Ramos (cell line): ENCODE results near the gene SLC38A3.
"Not testable (repeated sequence)": the region's sequence is repeated elsewhere in the genome, so short reads cannot be mapped to it uniquely, and the experiment has no call there.

Experiments used
- in situ Hi-C: fragments of 300-500 bp; cut with MboI; formaldehyde crosslinking; loops from one replicate; pipeline ENCODE4 v1.14.3; 2022; ENCODE audit warnings: low sequenced_read_pairs; ENCODE audit not compliant: unreplicated experiment

The SLC38A3 gene

DNA sequence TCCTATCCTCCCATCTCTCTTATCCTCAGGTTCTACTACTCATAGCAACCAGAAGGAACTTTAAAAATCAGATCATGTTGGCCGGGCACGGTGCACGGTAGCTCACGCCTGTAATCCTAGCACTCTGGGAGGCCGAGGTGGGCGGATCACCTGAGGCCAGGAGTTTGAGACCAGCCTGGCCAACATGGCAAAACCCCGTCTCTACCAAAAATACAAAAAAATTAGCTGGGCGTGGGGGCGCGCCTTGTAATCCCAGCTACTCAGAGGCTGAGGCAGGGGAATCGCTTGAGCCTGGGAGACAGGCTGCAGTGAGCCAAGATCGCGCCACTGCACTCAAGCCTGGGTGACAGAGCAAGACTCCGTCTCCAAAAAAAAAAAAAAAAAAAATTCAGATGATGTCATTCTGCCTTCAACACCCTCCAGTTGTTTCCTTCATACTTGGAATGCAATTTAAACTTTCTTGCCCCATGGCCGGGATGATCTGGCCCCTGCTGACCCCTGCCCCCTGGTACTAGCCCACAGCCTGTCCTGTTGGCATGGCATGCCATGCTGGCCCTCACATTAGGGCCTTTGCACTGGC lies 23.2 kb downstream of the SLC38A3 start:
- in situ Hi-C loops, result not testable (repeated sequence)

DNA sequence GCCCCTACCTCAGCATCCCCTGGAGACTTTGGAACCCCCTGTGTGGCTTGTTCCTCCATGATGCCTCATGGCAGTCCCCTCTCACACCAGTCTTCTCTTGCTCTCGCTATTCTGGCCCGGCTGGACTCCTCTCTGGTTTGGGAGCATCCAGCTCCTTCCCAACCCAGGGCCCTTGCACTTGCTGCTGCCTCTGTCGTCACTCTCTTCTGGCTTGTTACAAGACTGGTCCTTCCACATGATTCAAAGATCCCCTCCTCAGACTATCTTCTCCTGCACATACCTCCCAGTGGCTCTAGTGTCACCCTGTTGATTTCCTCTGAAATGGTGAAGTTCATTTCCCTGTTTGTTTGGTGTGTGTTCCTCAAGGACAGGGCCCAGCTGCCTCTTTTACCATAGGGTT lies 24.4 kb downstream of the SLC38A3 start:
- in situ Hi-C loops, result no loop called here

DNA sequence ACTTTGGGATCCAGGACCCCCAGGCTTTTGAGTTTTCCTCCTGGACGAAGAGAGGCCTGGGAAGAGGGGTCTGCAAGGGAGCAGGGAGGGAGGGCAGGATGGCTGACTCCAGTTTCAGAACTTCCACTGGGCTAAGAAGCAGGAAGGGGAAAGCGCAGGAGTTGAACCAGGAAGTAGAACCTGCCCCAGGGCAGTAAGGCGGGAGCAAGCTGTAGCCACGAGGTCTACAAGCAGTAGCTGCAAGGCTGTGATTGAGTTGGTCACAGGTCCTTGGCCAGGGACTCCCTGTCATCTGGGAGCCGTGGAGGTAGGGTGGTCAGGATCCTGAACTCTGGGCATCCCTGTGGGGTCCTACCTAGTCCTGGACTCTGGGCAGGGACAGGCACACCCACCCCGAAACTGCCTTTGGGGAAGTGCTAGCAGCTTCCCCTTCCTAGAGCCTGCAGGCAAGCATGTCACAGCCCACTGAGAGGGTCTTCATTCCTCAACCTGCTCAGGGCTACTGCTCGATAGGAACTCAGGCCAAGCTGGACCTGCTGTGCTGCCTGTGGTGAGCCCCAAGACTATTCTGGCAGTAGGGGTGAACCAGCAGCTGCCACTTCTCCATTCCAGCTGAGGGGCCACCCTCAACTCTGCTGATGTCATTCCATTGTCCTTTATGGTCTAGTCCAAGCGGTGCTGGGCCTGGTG lies 25.2 kb downstream of the SLC38A3 start:
- in situ Hi-C loops, result no loop called here

DNA sequence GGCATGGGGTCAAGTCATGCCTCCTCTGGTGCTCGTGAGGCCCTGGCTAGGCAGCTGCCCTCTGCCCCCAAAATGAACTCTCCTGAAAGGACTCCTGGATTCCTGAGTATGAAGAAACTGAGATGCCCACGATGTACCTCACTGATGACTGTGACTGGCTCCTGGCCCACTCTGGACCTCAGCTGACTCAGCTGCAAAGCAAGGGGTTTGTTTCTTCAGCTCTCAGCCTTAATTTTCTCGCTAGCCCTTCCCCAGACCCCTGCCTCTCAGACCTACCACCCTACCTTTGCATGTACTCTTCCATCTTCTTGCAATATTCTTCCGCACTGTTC lies 25.7 kb downstream of the SLC38A3 start:
- in situ Hi-C loops, result no loop called here

DNA sequence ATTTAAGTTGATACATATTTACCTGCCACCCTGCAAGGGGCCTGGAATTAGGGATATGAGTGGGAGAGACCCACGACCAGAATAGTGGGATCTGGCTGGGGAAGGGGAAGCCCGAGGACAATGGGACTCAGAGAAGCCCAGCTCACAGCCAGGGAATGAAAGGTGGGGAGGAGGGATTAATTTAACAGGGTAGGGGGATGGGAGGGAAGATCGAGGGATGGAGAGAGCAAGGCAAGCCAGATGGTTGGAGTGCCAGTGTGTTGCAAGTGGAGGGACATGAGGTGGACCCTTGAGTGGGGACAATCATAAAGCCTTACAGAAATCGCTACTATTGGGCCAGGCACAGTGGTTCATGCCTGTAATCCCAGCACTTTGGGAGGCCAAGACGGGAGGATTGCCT lies 26.5 kb downstream of the SLC38A3 start:
- in situ Hi-C loops, result no loop called here

DNA sequence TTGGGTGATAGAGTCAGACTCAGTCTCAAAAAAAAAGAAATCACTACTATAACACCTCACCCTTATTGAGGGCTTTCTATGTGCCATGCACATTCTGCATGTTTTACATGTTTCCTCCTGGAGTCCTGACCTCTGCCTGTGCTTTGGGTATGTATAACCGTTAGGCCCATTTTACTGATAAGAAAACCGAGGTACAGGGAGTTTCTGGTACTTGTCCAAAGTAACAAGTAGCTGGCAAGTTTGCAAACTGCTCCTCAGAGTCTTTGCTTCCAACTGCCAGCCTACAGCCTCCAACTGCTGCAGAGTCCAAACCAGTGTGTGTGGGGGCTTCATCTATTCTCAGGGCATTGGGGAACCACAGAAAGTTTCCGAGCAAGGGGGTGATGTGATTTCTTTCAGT lies 27.2 kb downstream of the SLC38A3 start:
- in situ Hi-C loops, result no loop called here

DNA sequence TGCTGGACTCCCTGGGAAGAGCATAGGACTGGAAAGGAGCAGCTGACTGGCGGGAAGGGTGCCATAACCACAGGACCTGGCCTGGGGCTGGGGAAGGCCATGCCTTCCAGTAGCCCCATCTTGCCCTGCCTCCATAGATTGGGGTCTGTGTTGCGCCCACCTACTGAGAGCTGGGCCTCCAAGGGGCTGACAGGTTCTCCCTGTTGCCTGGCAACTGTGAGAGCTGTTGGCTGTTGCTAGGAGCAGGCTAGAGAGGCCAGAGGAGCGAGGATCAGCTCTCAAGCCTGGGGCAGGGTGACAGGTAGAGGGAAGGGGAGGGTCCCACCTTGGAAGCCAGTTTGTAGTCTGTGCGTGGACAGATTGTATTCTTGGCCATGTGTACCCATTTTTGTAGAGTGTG lies 28.1 kb downstream of the SLC38A3 start:
- in situ Hi-C loops, result no loop called here

DNA sequence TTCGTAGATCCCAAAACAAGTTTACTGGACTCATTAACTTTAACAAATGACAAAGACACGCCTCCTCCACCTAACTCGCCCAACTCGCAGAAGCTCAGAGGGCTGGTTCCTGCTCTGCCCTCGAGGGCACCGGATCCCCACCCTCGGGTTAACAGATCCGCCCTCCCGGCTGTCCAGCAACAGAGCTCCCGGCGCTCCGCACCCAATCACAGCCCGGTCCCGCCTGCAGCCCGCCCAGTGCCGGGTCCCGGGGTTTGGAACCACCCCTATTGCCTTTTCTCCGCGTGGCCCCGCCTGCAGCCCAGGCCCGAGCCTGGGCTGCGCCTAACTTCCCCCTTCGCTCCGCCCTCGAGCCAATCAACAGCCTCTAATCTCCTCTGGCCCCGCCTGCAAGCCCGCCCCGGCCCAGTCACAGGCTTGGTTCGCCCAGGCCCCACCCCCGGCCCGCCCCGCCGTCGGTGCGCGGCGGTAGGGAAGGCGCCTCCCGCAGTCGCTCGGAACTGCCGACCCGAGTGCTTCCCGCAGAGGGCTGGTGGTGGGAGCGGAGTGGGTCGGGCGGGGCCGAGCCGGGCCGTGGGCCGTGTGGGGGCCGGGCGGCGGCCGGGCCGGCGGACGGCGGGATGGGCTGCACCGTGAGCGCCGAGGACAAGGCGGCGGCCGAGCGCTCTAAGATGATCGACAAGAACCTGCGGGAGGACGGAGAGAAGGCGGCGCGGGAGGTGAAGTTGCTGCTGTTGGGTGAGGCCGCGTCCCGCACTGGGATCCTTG lies 30.8 kb downstream of the SLC38A3 start, which contains the start of gene GNAI2:
Gene GNAI2 (plus strand): TSS at position 489 of the 768 bp plus-strand sequence. CDS start 132 bp downstream, at position 621.
- in situ Hi-C loops, result no loop called here

DNA sequence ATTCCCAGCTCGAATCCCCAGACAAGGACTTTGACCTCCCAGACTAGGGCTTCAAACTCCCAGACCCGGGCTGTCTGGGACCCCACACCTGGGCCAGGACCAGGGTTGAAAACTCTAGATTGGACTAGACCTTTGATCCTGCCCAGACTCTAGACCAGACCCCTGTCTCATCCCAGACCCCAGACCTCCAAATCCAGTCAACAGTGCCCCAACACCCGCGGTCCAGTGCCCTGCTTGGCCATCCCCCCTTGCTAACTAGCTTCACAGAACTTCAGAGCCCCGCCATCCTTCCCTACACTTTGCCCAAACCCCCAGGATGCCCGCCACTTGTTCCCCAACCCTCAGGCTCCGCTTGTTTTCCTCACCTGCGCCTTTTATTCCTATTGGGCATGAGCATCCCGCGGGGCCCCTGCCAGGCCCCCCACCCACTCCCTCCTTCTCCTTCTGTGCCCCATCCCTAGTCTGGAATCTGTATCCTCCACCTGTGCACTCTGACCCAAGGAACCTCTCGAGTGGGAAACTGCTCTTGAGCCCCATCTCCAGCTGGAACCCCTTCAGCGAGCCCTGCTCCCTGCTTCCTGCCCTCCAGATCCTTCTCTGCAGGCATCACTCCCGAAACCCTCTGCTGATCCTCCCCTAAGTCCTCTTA lies 31.5 kb downstream of the SLC38A3 start:
- in situ Hi-C loops, result no loop called here

DNA sequence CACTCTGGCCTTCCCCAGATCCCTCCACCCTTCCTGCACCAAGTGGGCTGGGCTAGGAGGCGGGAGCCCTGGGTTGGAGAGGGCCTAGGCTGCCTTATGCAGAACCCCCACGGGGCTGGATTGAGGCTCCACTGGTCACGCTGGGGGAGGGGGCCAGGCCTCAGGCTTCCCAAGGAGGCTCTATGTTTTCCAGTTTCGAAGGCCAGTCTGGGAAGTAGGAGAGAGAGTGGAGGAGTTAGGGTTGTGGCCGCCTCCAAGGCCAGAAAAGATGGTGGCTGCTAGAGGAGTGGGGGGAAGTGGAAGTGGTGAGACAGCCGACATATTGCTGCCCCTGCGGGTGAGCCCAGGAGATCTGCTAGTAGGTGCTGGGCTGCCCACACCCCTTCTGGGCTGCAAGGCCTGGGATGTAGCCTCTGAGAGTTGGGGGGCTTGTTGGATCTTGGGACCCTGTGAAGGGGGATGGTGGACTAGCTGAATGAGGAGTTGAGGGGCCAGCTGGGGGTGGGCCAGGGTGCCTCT lies 32.1 kb downstream of the SLC38A3 start:
- in situ Hi-C loops, result no loop called here

DNA sequence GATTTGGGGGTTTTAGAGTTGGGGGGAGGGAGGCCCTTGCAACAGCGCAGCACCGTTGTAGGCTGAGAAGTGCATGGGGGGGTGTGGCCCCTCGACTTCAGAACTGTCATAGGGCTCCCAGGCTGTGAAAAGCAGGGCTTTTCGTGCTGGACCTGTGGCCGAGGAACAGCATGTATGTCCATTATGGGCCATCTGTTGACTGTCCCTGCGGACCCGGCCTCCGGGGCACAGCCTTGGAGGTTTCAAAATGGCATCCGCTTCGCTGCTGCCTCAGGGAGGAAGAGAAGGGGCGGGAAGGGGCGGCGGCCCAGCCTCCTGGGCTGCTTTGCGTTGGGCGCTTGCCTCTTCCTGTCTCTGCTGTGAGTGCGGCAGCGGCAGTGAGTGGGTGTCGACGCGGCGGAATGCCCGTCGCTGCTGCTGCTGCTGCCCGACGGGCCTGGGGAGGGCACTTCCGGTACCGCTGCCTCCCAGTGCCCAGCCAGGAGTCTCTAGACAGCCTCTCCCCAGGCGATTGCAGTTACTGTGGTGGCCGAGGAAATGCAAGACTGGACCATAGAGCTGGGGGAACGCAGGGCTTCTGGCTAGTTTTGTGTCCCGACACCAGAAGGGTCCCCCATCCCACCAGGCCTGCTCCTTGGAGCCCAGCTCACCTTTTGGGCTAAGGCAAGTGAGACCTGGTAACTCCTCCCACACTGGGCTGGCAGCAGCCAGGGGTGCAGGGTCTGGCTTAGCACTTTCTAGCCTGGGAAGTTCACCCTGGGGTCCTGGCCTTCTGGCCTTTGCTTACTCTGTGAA lies 32.9 kb downstream of the SLC38A3 start:
- in situ Hi-C loops, result no loop called here

DNA sequence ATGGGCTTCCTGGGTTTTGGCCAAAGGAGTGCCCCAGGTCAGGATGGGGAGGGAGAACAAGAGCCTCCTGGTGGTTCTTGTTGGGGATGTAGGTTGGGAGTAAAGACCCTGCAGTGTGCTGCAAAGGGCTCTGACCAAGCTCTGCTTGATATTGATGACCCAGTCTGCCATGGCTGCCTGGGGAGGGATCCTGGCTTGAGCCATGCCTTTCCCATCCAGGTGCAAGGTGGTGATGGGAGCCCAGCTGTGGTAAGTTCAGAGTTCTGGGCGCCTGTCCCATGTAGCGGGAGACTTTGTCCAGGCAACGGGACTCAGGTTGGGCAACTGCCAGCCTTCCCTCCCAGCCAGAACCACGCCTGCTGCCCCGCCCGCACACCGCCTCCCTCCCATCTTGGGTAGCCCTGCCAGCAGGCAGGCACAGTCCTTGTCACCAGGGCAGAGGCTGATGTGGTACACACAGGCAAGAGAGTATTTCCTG lies 33.5 kb downstream of the SLC38A3 start:
- in situ Hi-C loops, result no loop called here

DNA sequence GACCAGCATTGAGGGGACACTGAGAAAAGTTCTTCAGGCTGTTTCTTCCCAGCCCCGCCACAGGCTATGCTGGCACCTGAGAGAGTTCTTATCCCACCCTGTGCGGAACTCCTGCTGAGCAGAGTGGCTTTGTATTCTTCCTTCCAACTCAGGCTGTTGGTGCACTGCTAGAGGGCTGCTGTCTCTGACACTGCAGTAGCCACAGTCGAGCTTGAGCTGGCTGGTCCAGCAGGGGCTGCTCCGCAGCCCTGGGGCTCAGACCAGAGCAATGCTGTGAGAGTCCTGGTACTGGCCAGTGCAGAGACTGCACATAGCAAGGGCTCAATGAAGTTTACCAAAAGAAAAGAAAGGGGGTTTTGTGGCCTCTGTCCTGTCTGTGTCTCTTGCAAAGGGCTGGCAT lies 34.6 kb downstream of the SLC38A3 start:
- in situ Hi-C loops, result no loop called here

DNA sequence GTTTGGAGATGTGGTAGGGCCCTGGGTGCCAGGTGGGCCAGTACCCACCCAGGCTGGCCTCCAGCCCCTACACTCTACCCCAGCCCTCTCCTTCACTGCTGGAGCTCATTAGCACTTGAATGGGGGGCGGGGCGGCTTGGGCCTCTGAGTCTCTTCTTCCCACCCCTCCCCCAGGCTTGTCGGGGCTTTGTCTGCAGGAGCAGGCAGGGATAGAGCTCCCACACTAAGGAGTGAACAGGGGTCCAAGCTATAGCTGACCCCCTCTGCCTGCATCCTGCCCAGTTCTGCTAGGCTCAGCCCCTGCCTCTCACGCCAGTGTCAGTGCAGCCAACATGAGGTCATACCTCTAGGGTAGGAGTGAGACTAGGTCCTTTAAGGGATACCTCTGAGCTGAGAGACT lies 36.1 kb downstream of the SLC38A3 start:
- in situ Hi-C loops, result no loop called here

DNA sequence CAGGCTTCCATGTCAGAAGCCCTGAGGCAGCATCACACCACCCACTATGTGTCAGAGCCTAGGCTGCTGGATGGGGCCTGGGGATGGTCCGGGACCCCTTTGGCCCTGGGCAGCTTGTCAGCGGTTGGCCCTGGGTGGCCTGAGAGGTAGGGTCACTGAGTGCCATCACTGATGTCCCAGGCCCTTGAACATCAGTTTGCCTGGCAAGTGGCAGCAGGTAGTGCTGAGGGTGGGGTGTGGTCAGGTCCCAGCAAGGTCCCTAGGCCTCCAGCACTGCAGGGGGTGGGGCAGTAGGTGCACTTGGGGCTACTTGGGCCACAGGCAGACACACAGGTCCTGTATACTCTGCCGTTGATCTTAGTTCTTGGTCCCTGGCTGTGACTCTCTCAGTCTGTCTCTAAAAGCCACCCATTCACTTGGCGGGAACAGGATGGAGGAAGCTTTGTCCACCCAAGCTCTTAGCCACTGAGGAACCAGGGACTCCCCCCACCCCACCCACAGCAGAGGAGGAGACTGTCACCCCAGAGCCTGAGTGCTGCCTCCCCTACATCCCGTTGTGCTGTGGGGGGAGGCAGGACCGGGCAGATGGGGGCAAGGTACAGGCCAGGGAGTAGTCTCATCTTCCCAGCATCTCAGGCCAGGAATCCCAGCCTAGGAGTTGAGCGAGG lies 36.8 kb downstream of the SLC38A3 start:
- in situ Hi-C loops, result no loop called here

DNA sequence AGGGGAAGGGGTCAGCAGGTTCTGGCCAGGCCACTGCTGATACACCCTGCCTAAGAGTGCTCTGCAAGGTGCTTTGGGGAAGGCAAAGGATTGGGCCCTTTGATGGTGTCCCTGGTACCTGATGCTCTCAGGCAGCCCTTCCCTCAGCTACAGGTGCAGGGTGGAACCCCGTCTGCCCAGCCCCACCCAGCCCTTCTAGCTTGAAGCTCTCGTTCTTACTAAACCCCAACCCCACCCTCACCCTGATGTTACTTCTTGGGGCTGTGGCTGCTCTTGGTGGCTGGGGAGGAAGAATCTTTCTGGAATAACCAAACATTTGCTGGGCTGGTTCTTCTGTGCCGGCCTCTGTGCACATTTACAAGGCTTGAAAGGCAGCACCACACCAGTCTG lies 37.3 kb downstream of the SLC38A3 start:
- in situ Hi-C loops, result no loop called here

DNA sequence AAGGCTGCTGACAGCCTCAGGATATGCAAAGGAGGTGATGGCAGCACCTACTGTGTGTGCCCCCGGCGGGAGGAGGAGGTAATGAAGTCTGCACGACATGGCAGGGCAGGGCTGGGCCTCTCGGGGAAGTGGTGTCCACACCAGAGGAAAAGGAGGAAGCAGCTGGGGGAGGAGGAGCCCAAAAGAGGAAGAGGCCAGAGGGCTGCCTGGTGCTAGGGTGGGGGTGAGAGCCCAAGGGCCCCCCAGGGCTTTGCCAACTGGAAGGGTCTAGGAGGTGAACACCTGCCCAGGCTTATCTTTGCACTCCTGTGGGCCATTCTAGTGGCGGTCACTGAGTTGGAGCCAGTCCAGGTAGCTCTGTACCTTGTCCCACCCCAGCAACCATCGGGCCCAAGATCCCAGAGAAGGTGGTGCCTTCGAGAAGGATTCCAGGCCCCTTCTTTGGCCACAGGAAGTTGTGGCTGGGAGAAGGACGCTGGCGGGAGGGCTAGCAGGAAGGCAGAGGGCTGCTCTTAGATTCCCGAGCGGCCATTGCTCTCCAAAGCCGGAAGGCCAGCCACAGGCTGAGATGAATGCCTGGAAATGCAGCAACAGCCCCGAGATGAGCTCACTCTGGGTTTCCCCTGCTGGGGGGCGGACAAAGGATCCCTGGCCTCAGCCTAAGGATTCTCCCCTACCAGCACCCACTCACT lies 37.9 kb downstream of the SLC38A3 start:
- in situ Hi-C loops, result no loop called here

DNA sequence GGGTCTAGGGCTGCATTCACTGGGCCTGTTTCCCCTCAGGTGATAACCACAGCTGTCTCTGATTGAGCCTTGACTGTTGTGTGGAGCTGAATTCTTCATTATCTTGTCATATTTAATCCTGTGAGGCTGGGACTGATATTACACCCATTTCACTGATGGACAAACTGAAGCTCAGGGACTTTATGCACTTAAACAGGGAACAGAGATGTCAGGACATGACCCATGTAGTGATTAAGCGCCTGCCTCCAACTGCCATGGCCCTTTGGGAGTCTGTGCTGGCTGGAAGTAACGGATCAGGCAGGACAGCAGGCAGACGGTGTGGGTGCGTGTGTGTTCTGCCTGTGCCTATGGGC lies 38.4 kb downstream of the SLC38A3 start:
- in situ Hi-C loops, result no loop called here

DNA sequence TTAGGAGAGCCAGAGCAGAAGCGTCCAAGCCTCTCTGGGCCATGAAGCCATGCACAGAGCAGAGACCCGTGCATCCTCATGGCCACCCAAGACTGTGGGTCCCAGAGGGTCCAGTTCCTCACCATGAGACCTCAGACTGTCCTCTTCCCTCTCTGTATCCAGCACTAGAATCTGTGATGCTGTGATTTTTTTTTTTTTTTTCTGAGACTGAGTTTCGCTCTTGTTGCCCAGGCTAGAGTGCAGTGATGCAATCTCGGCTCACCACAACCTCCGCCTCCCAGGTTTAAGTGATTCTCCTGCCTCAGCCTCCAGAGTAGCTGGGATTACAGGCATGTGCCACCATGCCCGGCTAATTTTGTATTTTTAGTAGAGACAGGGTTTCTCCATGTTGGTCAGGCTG lies 39.7 kb downstream of the SLC38A3 start:
- in situ Hi-C loops, result not testable (repeated sequence)
